ENCODE results near the gene NR2F1-AS1. TPM values are rescaled to one million over a fixed set of nuclear protein-coding genes. Genes with fewer than 3 reads are reported as not detected.

The NR2F1-AS1 gene
- total and polyA plus RNA-seq, 9 of the 15 experiments (the other 6 are each of a cell fraction or from before 2014, with no cell fraction given), result not detected

- intact Hi-C loops (cut with micrococcal nuclease) (no loop called here), in situ Hi-C loops (cut with MboI) (no loop called here)
- no peak overlapping the region for H3K9ac ChIP-seq (ENCODE audit: insufficient read depth in 1 of 2, low read depth in 2 of 2, low read length in 2 of 2)
- H3K27me3 ChIP-seq (ENCODE audit: control insufficient read depth in 2 of 2, insufficient read depth in 2 of 2, low read length in 2 of 2), result no peaks in the 10 kb centered on the region
- H3K9me3 ChIP-seq (replicated peaks; ENCODE audit: control insufficient read depth, insufficient read depth, low read depth, low read length), result no peaks in the 10 kb centered on the region
- no peak for ATAC-seq
- no peaks in the 10 kb centered on the region for H3K9me1 ChIP-seq (ENCODE audit: control insufficient read depth, insufficient read depth, low read length)
- no peaks in the 10 kb centered on the region for H4K20me1 ChIP-seq (replicated peaks; ENCODE audit: control insufficient read depth, insufficient read depth, low read length)
- no TSS peak for BruUV-seq (replicated peaks)
- no peak for DNase-seq (ENCODE audit: extremely low read depth in 1 of 4, low spot score in 3 of 4)
- no peaks in the 10 kb centered on the region for H3K36me3 ChIP-seq (ENCODE audit: control insufficient read depth, insufficient read depth, low read length)
- H3K79me2 ChIP-seq (ENCODE audit: control insufficient read depth, insufficient read depth, low read length), result no peaks in the 10 kb centered on the region
- TF ChIP-seq MCM7 (IDR thresholded peaks at IDR 0.05) (no peak), IRF1 (CRISPR knock-in tag; IDR thresholded peaks at IDR 0.05; ENCODE audit: borderline replicate concordance) (no peak), CEBPG (CRISPR knock-in tag; IDR thresholded peaks at IDR 0.05) (no peak), CEBPG (tag; conservative IDR thresholded peaks at IDR 0.05 in 1 of 2, IDR thresholded peaks at IDR 0.05 in 1 of 2) (no peak), ZSCAN29 (IDR thresholded peaks at IDR 0.05) (no peak), E2F5 (CRISPR knock-in tag; IDR thresholded peaks at IDR 0.05) (no peak), ZFP36 (IDR thresholded peaks at IDR 0.05; ENCODE audit: low read depth, low read length, partially characterized antibody) (no peak), SMAD3 (CRISPR knock-in tag; conservative IDR thresholded peaks at IDR 0.05) (no peak), ZNF740 (CRISPR knock-in tag; IDR thresholded peaks at IDR 0.05) (no peak), ZNF740 (tag; IDR thresholded peaks at IDR 0.05) (no peak), DEAF1 (CRISPR knock-in tag; IDR thresholded peaks at IDR 0.05) (no peak), CBX8 (IDR thresholded peaks at IDR 0.05; ENCODE audit: borderline replicate concordance, extremely low read depth, low read depth, low read length, poor library complexity, severe bottlenecking) (no peak), CBFB (CRISPR knock-in tag; IDR thresholded peaks at IDR 0.05) (no peak), KAT7 (CRISPR knock-in tag; IDR thresholded peaks at IDR 0.05; ENCODE audit: borderline replicate concordance) (no peak), USF2 (CRISPR knock-in tag; IDR thresholded peaks at IDR 0.05) (no peak)
- no peak overlapping the region for H3K4me2 ChIP-seq (ENCODE audit: insufficient read depth, low read length)
- WGBS (ENCODE audit: insufficient coverage, low coverage, missing lambda C conversion rate), result 0% methylated on average over 1 of the region's 1 CpG
- no peak for FAIRE-seq
- ChIA-PET POLR2A (no interaction called here), CTCF (ENCODE audit: low intra/inter-chr PET ratio) (no interaction called here)
- no peak overlapping the region for H3K4me3 ChIP-seq
- no peak overlapping the region for H2AFZ ChIP-seq (ENCODE audit: low read depth, low read length)
- H3K4me1 ChIP-seq (replicated peaks in 1 of 2; ENCODE audit: control insufficient read depth in 2 of 2, insufficient read depth in 2 of 2, low read length in 2 of 2), result no peaks in the 10 kb centered on the region
- H3K27ac ChIP-seq (ENCODE audit: extremely low read depth, low read depth, low read length), result no peak overlapping the region
These were observed 152.2 kb downstream of the NR2F1-AS1 start for GRCh38 chr5:93428868-93429267.

Data from K562 (cell line).